Immature natural killer cell (primary cell): ENCODE measurements around the gene SFSWAP. TPM values are rescaled to one million over a fixed set of nuclear protein-coding genes. Genes with fewer than 3 reads are reported as not detected.
A peak's percentile ranks its signal among the peaks of the same experiment; 100 is the strongest.
"Not testable (repeated sequence)": the region's sequence is repeated elsewhere in the genome, so short reads cannot be mapped to it uniquely, and the experiment has no call there.

Experiments
- DNase-seq, 3 donors: peaks; one replicate each; pipeline ENCODE4 v3.0.0; 2022; ENCODE audit warnings: mixed read lengths in 1 of 3
- H3K27ac Mint-ChIP-seq, 6 donors: one replicate each; pipeline ENCODE4 v1.8.0; 2020; ENCODE audit warnings: mixed read lengths in 6 of 6, mild to moderate bottlenecking in 5 of 6, inconsistent platforms in 4 of 6, moderate library complexity in 3 of 6
- H3K27me3 Mint-ChIP-seq, 3 donors: one replicate each; pipeline ENCODE4 v1.8.0; 2020 to 2021; ENCODE audit warnings: low read depth in 3 of 3, mild to moderate bottlenecking in 3 of 3, mixed read lengths in 3 of 3, moderate library complexity in 3 of 3, inconsistent platforms in 1 of 3
- H3K36me3 Mint-ChIP-seq, 3 donors: one replicate each; pipeline ENCODE4 v1.8.0; 2020; ENCODE audit warnings: mixed read lengths in 3 of 3, inconsistent platforms in 2 of 3, mild to moderate bottlenecking in 2 of 3
- H3K4me1 Mint-ChIP-seq, 2 donors: one replicate each; pipeline ENCODE4 v1.8.0; 2020; ENCODE audit warnings: inconsistent platforms in 2 of 2, mild to moderate bottlenecking in 2 of 2, mixed read lengths in 2 of 2, moderate library complexity in 1 of 2
- H3K4me3 Mint-ChIP-seq, 5 donors: one replicate each; pipeline ENCODE4 v1.8.0; 2020; ENCODE audit warnings: mild to moderate bottlenecking in 5 of 5, mixed read lengths in 5 of 5, inconsistent platforms in 3 of 5, moderate library complexity in 3 of 5
- H3K9me3 Mint-ChIP-seq, 6 donors: one replicate each; pipeline ENCODE4 v1.8.0; 2020; ENCODE audit warnings: mild to moderate bottlenecking in 6 of 6, mixed read lengths in 6 of 6, inconsistent platforms in 4 of 6, moderate library complexity in 3 of 6
- polyA plus RNA-seq, 3 donors: library from polyadenylated mRNA; unstranded; fragments of 300-500 nt; fragmentation: Illumina TruSeq; gene quantifications; one replicate each; pipeline ENCODE4 v1.2.3, GENCODE V29; 2021

SFSWAP gene
- polyA plus RNA-seq = 10 to 100 TPM in 2 of 3 donors, 1 to 10 TPM in 1; 6.0 to 26.2 (median 16.6) TPM

- no peaks in the 10 kb centered on the region for H3K9me3 Mint-ChIP-seq
- peaks cover 34 to 40% of the 10 kb centered on the region in 2 donors for H3K4me1 Mint-ChIP-seq
- peak within 1 kb of the TSS; percentile 90 to 99 (median 98) for H3K4me3 Mint-ChIP-seq
- peaks cover 12 to 13% (median 12%) of the 10 kb centered on the region in 3 donors for H3K27me3 Mint-ChIP-seq
- H3K36me3 Mint-ChIP-seq = peaks cover 0 to 20% (median 12%) of the 10 kb centered on the region in 3 donors
- peak; percentile 80 to 88 (median 85) for DNase-seq
- H3K27ac Mint-ChIP-seq = peak within 1 kb of the TSS; percentile 91 to 98 (median 96)
These were observed at the start of gene SFSWAP for GRCh38 chr12:131710464-131711457. SFSWAP (plus strand) TSS chr12:131711090; CDS start chr12:131711230, 140 bp downstream.

DNA sequence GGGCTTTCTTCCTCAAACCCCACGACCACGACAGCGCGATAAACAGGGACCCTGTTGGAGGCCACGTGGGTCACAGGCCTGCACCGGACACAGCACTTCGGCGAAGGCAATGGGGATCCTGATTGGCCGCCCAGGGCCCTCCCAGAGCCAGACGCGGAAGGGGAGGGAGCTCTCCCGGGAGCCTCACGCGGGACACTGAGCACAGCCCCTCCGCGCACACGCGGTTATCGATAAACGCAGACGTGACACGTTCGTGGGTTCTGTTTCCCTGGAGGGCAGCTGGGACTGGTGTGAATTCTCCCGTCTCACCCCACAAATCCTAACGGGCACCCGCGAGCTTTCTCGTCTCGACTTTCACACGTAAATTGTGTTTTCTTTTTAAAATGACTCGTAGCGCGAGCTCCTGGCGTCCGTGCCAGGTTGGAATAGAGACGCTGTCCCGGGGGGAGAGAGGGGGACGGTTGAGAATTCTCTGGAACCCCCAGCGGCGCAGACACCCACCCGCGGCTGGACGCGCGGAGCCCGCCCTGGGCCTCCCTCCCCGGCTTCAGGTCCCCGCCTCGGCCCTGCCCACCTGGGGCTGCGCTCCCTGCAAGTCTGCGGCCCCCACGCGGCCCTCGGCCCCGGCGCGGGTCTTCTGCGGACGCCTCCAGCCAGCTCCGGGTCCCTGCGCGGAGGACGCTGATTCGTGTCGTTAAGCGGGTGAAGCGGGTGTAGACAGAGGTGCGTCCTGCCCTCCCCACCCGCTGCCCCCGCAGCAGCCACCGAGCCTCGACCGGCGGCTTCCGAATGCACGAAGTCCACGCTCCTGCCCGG is 49.5 kb upstream of the SFSWAP start:
- not testable (repeated sequence) for H3K36me3 Mint-ChIP-seq, H3K4me3 Mint-ChIP-seq, H3K4me1 Mint-ChIP-seq, H3K27ac Mint-ChIP-seq, H3K9me3 Mint-ChIP-seq, H3K27me3 Mint-ChIP-seq
- DNase-seq = peak in 1 of 3 donors; percentile 10

DNA sequence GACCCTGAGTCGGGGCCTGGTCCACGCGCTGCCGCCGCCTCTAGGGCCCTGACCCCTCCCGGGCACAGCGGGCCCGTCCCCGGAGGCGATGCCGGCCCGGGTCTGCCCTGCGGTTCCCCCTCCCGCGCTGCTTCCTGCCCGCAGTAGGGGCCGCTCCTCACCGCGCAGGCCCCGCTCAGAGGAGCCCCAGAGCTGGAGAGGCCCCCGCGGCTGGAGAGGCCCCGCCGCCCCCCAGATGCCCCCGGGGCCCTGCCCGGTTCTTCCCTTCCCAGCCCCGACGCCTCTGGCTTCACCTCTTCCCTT is 49.0 kb upstream of the SFSWAP start:
- peak overlapping the region; percentile 51 to 78 (median 56) for H3K4me3 Mint-ChIP-seq
- H3K36me3 Mint-ChIP-seq, H3K27me3 Mint-ChIP-seq, H3K27ac Mint-ChIP-seq, H3K4me1 Mint-ChIP-seq, H3K9me3 Mint-ChIP-seq, DNase-seq: not testable (repeated sequence)

GRCh38 chr12:131662346-131662745 is 48.5 kb upstream of the SFSWAP start:
- H3K27me3 Mint-ChIP-seq, DNase-seq, H3K27ac Mint-ChIP-seq, H3K4me1 Mint-ChIP-seq, H3K36me3 Mint-ChIP-seq, H3K9me3 Mint-ChIP-seq: not testable (repeated sequence)
- H3K4me3 Mint-ChIP-seq = peak overlapping the region; percentile 51 to 78 (median 56)

- not testable (repeated sequence) for H3K27me3 Mint-ChIP-seq, H3K4me3 Mint-ChIP-seq, H3K36me3 Mint-ChIP-seq, DNase-seq, H3K4me1 Mint-ChIP-seq, H3K27ac Mint-ChIP-seq, H3K9me3 Mint-ChIP-seq
These were observed 45.2 kb upstream of the SFSWAP start for GRCh38 chr12:131665666-131666065.

- not testable (repeated sequence) for H3K36me3 Mint-ChIP-seq, H3K9me3 Mint-ChIP-seq, H3K4me3 Mint-ChIP-seq, H3K4me1 Mint-ChIP-seq, H3K27ac Mint-ChIP-seq, H3K27me3 Mint-ChIP-seq, DNase-seq
These were observed 44.4 kb upstream of the SFSWAP start for GRCh38 chr12:131666486-131666885.

DNA sequence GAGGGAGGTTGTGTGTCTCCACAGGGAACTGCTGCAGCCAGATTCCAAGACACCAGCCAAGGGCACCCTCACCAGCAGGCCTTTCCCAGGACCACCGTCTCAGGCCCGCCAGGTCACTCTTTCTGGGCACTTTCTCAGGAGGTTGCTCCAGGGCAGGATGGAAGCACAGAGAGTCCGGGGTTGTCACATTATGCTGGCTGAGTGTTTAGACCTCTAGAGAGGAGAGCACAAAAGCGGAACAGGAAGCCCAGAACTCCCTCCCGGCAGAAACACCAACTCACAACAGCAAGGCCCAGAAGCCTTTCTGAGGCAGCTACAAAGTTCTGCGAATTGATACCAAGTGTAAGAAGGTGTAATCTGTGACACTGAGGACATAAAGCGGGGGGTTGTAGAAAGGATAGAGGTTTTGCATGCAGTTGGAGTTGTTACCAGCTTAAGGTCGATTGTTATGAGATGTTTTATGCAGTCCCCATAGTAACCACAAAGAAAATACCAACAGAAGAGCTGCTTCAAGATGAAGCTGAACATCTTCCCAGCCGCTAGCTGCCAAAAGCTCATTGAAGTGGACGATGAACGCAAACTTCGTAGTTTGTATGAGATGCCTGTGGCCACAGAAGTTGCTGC is 43.8 kb upstream of the SFSWAP start:
- H3K9me3 Mint-ChIP-seq, H3K36me3 Mint-ChIP-seq, H3K4me1 Mint-ChIP-seq, DNase-seq, H3K4me3 Mint-ChIP-seq, H3K27me3 Mint-ChIP-seq: not testable (repeated sequence)
- H3K27ac Mint-ChIP-seq = peak overlapping the region in 4 of 6 donors; percentile 17 to 72 (median 56)

DNA sequence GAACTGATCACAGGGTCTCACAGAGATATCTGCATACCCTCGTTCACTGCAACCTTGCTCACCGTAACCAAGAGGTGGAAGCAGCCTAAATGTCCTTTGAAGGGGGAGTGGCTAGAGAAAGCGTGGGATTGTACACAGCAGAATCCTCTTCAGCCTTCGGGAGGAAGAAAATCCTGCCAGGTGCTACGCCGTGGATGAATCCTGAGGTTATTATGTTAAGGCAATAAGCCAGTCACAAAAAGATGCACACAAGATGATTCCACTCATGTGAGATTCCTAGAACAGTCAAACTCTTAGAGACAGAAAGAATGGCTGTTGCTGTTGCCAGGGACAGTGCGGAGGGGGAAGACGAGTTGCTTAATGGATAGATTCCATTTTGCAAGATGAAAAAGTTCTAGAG is 39.6 kb upstream of the SFSWAP start:
- no peak for DNase-seq
- Mint-ChIP-seq H3K36me3 (no peaks in the 10 kb centered on the region), H3K9me3 (peaks cover 0 to 3% (median 0%) of the 10 kb centered on the region in 6 donors), H3K27me3 (peaks cover 2 to 5% (median 4%) of the 10 kb centered on the region in 3 donors), H3K4me3 (no peak overlapping the region), H3K27ac (no peak overlapping the region), H3K4me1 (peaks cover 0 to 7% of the 10 kb centered on the region in 2 donors)

GRCh38 chr12:131671871-131672270 is 39.0 kb upstream of the SFSWAP start:
- Mint-ChIP-seq H3K36me3 (no peaks in the 10 kb centered on the region), H3K4me3 (no peak overlapping the region), H3K27me3 (peaks cover 2 to 5% (median 4%) of the 10 kb centered on the region in 3 donors), H3K27ac (no peak overlapping the region), H3K4me1 (peaks cover 0 to 7% of the 10 kb centered on the region in 2 donors), H3K9me3 (peaks cover 0 to 3% (median 0%) of the 10 kb centered on the region in 6 donors)
- no peak for DNase-seq

DNA sequence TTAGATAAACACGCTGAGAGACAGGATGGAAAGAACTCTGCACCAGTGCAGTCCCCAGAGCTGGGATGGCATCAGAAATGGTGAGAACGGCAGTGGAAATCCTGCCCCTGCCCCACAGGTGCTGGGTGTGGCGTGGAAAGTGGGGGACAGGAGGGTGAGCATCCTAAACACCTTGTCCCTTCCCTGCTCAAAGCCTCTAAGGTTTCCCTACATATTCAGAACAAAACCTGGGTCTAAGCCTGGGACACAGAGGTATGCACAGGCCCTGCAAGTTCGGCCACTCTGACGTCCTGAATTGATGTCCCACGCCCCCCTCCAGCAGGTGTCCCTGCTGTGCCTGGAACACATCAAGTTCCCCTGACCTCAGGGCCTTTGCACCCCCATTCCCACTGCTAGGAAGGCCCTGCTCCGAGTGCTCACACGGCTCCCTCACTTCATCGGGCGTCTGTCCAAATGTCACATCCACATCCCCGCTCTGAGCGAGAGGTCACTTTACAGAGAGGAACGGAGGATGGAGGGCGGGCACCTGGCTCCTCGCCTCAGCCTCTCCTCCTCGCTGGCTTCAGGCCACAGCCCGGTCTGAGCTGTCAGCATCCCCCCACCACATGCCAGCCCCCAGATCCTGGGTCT is 38.5 kb upstream of the SFSWAP start:
- H3K27me3 Mint-ChIP-seq = peaks cover 0 to 5% (median 2%) of the 10 kb centered on the region in 3 donors
- peaks cover 0 to 3% (median 0%) of the 10 kb centered on the region in 6 donors for H3K9me3 Mint-ChIP-seq
- H3K4me3 Mint-ChIP-seq = no peak overlapping the region
- no peak overlapping the region for H3K27ac Mint-ChIP-seq
- no peaks in the 10 kb centered on the region for H3K36me3 Mint-ChIP-seq
- DNase-seq = no peak
- H3K4me1 Mint-ChIP-seq = peaks cover 0 to 1% of the 10 kb centered on the region in 2 donors

GRCh38 chr12:131672941-131673887 is 37.7 kb upstream of the SFSWAP start:
- peaks cover 0 to 3% (median 0%) of the 10 kb centered on the region in 6 donors for H3K9me3 Mint-ChIP-seq
- H3K4me3 Mint-ChIP-seq = no peak overlapping the region
- no peak for DNase-seq
- no peaks in the 10 kb centered on the region for H3K36me3 Mint-ChIP-seq
- H3K27ac Mint-ChIP-seq = no peak overlapping the region
- peaks cover 0 to 5% (median under 1%) of the 10 kb centered on the region in 3 donors for H3K27me3 Mint-ChIP-seq
- H3K4me1 Mint-ChIP-seq = no peaks in the 10 kb centered on the region

GRCh38 chr12:131673888-131674257 is 37.0 kb upstream of the SFSWAP start:
- Mint-ChIP-seq H3K27me3 (peaks cover 0 to 2% (median 0%) of the 10 kb centered on the region in 3 donors), H3K27ac (no peak overlapping the region), H3K36me3 (no peaks in the 10 kb centered on the region), H3K4me3 (no peak overlapping the region), H3K4me1 (no peaks in the 10 kb centered on the region), H3K9me3 (peaks cover 0 to 3% (median 0%) of the 10 kb centered on the region in 6 donors)
- DNase-seq = no peak
